Ishikawa (cell line): Measurements from ENCODE around the gene RNLS.

ENCODE experiments used
- CEBPB ChIP-seq: IDR thresholded peaks from 2 replicates; pipeline ENCODE4 v1.6.1; 2012
- CREB1 ChIP-seq: IDR thresholded peaks from 2 replicates; pipeline ENCODE4 v1.6.1; 2012; ENCODE audit warnings: low read depth
- EGR1 ChIP-seq: IDR thresholded peaks from 2 replicates; pipeline ENCODE4 v1.6.1; 2012
- EP300 ChIP-seq: IDR thresholded peaks from 2 replicates; pipeline ENCODE4 v1.6.1; 2012; ENCODE audit warnings: borderline replicate concordance
- NFIC ChIP-seq: IDR thresholded peaks from 2 replicates; pipeline ENCODE4 v1.6.1; 2012
- RAD21 ChIP-seq: IDR thresholded peaks from 2 replicates; pipeline ENCODE4 v1.6.1; 2012; ENCODE audit warnings: low read depth
- TCF12 ChIP-seq: IDR thresholded peaks from 2 replicates; pipeline ENCODE4 v1.6.1; 2012; ENCODE audit warnings: low read depth

- TF ChIP-seq TCF12 = no peak
- TF ChIP-seq CREB1 = no peak
- TF ChIP-seq RAD21 = no peak
- TF ChIP-seq EP300 = no peak
- TF ChIP-seq NFIC = no peak
- TF ChIP-seq CEBPB = 0 out of 2 replicates have a peak, but pooled peaks have one; percentile 26
- no peak for TF ChIP-seq EGR1
Measured at GRCh38 chr10:88500656-88501055, 82.5 kb downstream of the RNLS start.
